GM08714 (cell line): ENCODE measurements around the gene HLTF.
"Not testable (repeated sequence)": the region's sequence is repeated elsewhere in the genome, so short reads cannot be mapped to it uniquely, and the experiment has no call there.

ENCODE experiments used
- H3K4me3 ChIP-seq: fragments of 200-500 bp; sonication (Bioruptor generic); 2 replicates; pipeline ENCODE4 v1.5.1; 2014; ENCODE audit warnings: mild to moderate bottlenecking, low read length, inconsistent platforms
- ZNF274 ChIP-seq: IDR thresholded peaks from 2 replicates; pipeline ENCODE4 v1.6.1; 2012; ENCODE audit warnings: mild to moderate bottlenecking, low read depth, low read length

HLTF gene

DNA sequence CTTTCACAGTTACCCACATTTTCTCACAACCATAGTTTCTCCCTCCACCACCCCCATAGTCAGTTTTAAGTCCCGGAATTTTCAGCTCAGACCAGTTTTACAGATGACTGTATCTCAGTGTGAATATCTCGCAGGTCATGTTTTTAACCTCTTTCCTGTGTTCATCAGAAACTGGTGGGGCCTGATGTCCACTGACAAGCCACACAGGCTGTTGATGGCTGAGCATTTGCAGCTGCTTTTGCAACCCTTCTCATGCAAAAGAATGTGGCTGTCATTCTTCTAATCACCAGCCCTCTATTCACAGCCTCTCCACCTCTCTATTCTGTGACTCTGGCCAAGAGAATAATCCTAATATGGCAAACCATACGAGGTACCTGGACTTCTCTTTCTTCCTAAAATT, 86.5 kb downstream of the HLTF start:
- no peak overlapping the region; the same call in 1 of the 2 replicates for H3K4me3 ChIP-seq
- no peak for TF ChIP-seq ZNF274

DNA sequence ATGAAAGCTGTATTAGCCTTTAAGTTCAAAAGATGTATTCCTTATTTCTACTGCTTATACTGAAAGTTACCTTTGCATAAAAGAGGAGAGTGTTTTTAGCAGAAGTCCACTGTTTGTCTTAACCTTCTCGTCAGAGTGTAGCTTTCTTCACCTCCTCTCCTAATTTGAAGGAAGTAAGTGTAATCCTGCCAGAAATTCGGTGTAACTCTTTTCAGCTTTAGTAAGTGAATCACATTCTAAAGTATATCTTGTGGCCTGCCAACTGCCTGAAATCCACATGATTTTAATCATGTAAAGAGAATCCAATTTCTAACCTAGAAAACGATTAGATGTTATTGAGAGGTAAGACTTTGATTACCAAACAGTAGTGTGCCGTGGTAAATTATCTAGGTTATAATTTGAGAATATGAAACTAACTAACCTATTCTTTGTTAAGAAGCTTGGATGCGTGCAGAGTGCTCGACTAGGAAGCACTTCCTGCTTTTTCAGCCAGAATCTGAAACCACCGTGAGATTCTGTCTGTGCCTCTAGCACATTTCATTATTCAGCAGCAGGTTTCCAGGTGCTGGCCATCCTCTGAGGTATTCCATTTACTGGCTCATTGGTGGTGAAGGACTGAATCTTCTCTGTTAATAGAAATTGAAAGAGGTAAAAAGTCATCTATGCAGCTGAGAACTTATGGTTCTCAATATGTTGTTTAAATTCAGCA, 87.5 kb downstream of the HLTF start:
- H3K4me3 ChIP-seq: no peak overlapping the region
- no peak for TF ChIP-seq ZNF274

DNA sequence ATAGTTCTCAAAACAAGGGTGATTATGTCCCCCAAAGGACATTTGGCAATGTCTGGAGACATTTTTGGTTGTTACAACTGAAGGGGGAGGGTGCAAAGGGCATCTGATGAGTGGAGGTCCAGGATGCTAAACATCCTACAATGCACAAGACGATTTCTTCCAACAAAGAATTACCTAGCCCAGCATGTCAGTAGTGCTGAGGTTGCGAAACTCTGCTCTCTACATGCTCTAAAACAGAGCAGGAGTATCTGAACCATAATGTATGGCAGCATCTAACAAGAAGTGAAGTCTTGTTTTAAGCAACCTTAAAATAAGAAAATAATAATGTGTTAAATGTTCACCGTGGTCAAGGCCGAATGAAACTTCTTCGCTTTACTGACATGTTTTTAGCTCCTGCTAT, 88.0 kb downstream of the HLTF start:
- TF ChIP-seq ZNF274: no peak
- no peak overlapping the region for H3K4me3 ChIP-seq

DNA sequence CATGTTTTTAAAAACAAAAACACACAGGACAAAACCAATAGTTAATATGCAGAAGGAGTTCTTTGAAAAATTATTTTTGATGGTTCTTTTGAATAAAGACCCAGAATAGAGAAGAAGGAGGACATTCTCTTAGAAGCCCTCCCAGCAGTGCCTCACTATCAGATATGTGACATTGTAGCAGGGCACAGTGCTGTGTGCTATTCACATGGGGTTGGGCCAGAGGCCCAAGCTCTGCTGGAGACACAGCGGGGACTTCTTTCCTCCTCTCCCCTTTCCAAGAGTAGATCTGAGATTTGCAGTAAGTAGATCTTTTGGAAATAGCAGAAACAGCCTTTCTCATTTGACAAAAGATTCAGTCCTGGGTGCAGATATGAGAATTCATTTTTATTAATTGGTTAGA, 88.7 kb downstream of the HLTF start:
- TF ChIP-seq ZNF274: no peak
- H3K4me3 ChIP-seq: no peak overlapping the region

DNA sequence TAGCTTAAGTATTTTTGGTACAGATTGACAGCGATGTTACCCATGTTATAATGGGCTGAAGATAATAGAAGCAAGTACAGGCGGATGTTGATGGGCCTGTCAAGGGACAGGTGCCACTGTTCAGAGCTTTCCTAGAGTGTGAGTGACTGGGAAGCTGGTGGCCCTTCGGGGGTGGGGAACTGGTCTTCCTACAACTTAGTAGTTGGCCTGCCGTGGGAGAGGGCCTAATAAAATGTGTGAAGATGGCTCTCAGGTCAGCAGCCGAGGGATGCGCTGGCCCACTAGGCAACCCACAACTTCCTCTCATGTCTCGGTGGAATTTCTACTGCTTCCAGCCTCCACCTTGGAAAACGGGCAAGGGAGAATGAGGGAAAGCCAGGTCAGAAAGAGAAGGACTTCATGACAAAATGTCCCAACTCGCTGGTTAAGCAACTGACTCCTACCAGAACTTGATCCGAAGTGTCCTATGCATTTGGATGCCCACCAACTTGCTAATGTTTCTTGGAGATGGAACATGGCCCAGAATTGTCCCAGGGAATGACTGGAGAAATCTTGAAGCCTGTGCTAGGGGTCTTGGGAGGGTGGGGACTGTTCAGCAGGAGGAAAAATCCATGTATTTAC, 93.6 kb downstream of the HLTF start:
- TF ChIP-seq ZNF274: no peak
- peak overlapping the region; percentile 93; the same call in 1 of the 2 replicates for H3K4me3 ChIP-seq

DNA sequence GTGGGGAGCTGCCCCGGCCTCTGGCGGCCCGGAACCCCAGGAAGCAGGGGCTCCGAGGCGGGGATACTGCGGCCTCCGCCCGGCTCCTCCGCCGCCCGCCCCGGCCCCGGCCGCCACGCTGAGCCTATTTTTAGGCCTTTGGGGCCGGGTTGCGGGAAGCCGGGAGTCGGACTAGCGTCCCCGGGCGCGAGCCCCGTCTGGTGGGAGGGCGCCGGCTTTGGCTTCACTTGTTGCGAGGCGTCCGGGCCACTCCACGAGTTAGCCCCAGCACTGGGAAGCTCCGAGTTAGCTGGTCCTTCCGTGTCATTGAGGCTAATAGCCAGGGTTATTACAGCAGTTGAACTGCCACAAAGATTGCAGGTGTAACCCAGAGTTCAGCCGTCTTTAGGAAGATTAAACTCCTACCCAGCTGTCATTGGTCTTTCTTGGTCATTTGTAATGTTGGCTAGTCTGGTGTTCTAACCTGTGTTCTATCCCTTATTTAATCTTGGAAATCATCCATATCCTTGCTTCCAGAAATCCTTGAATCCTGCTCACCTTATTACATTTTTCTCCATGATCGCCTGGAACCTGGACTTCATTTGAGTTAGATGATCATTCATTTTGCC, 94.2 kb downstream of the HLTF start:
- H3K4me3 ChIP-seq: peak overlapping the region; percentile 93

DNA sequence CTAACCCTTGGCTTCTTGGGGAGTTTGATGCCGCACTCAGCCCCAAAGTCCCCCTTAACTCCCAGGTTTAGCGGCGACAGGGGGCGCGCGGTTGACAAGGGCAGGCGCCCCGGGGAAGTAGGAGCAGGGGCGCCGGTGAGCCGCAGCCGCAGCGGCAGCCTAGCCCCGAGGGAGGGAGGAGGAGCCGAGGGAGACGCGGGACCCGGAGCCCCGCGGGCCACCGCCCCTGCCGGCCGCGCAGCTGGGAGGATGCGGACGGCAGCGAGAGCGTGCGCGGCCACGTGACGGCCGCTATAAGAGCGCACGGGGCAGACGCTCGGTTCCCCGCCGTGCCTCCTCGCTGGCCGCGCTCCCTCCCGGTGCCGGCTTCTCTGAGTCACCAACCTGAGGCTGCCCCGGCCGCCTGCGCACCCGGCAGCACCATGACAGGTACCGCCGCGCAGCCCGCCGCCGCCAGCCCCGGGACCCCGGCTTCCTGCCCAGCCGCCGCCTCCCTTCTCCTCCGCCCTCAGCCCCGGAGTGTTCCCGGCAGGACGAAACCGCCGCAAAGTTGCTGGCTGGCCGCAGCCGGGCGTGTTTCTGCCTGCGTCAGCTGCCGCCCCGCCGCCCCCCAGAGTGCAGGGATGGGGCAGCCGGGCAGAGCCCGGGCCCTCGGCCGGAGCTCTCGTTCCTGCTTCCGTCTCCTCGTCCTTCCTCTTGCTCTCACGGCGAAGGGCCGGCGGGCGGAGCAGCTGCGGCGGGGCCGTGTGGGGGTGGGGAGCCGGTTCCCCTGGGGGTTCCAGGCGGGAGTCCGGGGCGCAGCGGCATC, 94.9 kb downstream of the HLTF start, which contains the start of gene GYG1:
Gene GYG1, plus strand, starts transcription at position 322 of the 808 bp plus-strand sequence. Its CDS starts 101 bp downstream, at position 423.
- H3K4me3 ChIP-seq: peak within 1 kb of the TSS; percentile 93
- no peak for TF ChIP-seq ZNF274

More for the DNA sequence above, 94.2 kb downstream of the HLTF start:
- no peak for TF ChIP-seq ZNF274

DNA sequence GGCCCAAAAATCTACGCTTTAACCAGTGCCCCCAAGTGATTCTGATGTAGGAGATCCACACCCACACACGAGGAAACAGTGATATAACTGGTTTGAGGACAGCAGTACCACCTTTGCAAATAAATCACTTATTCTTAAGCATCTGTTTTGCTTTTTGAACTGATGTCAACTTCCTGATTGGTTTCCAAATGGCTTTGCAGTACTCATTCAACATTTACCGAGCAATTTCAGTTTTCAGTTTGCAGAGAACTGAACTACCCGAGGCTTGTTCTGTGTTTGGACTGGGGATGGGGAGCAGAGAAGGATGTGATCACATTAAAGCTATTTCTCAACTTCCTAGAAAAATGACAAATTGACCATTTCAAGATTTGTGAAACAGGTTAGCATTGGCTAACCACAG, 96.1 kb downstream of the HLTF start:
- no peak for TF ChIP-seq ZNF274
- H3K4me3 ChIP-seq: no peak overlapping the region

DNA sequence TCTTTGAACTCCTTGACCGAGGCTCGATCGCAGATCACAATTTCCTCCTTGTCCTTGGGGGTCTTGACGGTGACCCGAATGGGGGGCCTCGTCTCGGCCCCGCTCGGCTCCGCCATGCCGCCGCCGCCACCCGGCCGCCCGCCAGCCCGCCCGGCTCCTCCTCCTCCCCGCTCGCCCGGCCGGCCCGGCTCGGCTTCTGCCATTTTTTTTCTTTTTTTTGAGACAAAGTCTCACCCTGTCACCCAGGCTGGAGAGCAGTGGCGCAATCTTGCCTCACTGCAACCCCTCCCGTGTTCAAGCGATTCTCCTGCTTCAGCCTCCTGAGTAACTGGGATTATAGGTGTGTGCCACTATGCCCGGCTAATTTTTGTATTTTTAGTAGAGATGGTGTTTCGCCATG, 98.8 kb downstream of the HLTF start:
- not testable (repeated sequence) for H3K4me3 ChIP-seq

DNA sequence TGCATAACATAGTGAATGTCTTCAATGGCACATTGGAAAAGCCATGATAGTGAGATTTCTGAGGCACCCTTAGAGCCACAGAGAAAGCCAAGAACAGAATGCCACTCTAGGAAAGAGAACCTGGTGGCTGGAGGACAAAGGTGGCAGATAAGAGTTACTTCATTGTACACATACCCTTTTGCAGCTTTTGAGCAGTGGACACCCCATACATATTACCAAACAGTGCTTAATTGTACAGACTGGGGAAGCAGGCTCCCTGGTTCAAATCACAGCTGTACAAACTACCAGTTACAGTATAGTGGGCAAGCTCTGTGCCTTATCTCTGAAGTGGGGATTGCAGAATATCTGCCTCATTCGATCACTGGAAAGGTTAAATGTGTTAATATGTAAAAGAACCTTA, 105.1 kb downstream of the HLTF start:
- H3K4me3 ChIP-seq: no peak overlapping the region
- TF ChIP-seq ZNF274: no peak
